GM12878 (cell line): Measurements from ENCODE around the gene NKD1.

ENCODE experiments used
- JUNB ChIP-seq: IDR thresholded peaks from 2 replicates; pipeline ENCODE4 v1.6.1; 2016; ENCODE audit warnings: antibody characterized with exemption, mild to moderate bottlenecking
- NRF1 ChIP-seq: conservative IDR thresholded peaks from 2 replicates; pipeline ENCODE4 v1.6.1; 2011; ENCODE audit warnings: mild to moderate bottlenecking, low read depth, low read length, improper control_type of control experiment
- SIX5 ChIP-seq: IDR thresholded peaks from 2 replicates; pipeline ENCODE4 v1.6.1; 2011; ENCODE audit warnings: mild to moderate bottlenecking, low read depth, low read length, moderate library complexity; ENCODE audit not compliant: severe bottlenecking
- WRNIP1 ChIP-seq: IDR thresholded peaks from 2 replicates; pipeline ENCODE4 v1.6.1; 2011; ENCODE audit warnings: low read depth, low read length, improper control_type of control experiment, borderline replicate concordance
- ZNF274 ChIP-seq: IDR thresholded peaks from one replicate; pipeline ENCODE4 v1.8.0; 2011; ENCODE audit not compliant: insufficient read length, insufficient read depth
- TF ChIP-seq, protein P1 (sequence below), 3 experiments: IDR thresholded peaks in 2 of 3; conservative IDR thresholded peaks in 1 of 3; 2 replicates each; pipeline ENCODE4 v1.5.1; 2011; ENCODE audit warnings: low read depth in 3 of 3, low read length in 3 of 3, mild to moderate bottlenecking in 3 of 3, control low read depth in 2 of 3, moderate library complexity in 2 of 3, inconsistent platforms in 1 of 3, mixed read lengths in 1 of 3; ENCODE audit not compliant: control insufficient read depth in 2 of 3, insufficient read depth in 1 of 3; ENCODE audit errors: extremely low read depth in 1 of 3
- TF ChIP-seq, protein P2 (sequence below): fragments of 150-350 bp; IDR thresholded peaks from 2 replicates; pipeline ENCODE4 v1.6.1; 2016; ENCODE audit warnings: low read depth, low read length

DNA sequence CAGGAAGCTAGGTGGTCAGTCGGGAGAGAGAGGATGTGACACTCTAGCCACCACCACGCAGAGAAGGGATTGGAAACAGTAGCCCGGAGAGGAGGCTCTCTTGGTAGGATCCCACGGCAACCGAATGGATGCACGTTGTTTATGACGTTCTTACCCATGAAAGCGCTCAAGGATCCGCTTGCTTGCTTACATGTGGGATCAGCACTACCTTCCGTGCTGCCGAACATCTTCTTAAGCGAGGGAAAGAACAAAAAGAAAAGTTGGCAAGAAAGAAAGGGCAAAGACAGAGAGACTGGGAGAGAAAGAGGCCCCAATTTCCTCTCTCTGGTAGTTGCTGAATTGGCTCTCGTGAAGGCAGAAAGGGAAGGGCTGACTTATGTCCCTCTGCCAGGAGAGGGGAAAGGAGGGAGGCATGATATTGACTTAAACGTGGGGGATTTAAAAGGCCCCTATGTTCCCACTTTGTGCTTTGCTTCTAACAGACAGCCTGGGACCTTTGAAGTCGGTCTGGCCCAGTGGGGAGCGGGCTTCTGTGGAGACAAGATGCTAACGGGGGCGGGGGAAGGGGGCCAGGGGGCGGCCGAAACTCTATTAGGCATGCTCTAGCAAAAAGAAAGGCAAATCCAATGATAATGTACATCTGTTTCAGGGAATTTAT, 97.5 kb downstream of the NKD1 start:
- TF ChIP-seq NRF1 (no peak), SIX5 (no peak), WRNIP1 (no peak), ZNF274 (no peak), JUNB (no peak)
- TF ChIP-seq, protein P1, sequence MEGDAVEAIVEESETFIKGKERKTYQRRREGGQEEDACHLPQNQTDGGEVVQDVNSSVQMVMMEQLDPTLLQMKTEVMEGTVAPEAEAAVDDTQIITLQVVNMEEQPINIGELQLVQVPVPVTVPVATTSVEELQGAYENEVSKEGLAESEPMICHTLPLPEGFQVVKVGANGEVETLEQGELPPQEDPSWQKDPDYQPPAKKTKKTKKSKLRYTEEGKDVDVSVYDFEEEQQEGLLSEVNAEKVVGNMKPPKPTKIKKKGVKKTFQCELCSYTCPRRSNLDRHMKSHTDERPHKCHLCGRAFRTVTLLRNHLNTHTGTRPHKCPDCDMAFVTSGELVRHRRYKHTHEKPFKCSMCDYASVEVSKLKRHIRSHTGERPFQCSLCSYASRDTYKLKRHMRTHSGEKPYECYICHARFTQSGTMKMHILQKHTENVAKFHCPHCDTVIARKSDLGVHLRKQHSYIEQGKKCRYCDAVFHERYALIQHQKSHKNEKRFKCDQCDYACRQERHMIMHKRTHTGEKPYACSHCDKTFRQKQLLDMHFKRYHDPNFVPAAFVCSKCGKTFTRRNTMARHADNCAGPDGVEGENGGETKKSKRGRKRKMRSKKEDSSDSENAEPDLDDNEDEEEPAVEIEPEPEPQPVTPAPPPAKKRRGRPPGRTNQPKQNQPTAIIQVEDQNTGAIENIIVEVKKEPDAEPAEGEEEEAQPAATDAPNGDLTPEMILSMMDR (IDR thresholded peaks at IDR 0.05 in 2 of 3, conservative IDR thresholded peaks at IDR 0.05 in 1 of 3; ENCODE audit: control insufficient read depth in 2 of 3, extremely low read depth in 1 of 3, insufficient read depth in 1 of 3, low read depth in 3 of 3, low read length in 3 of 3): no peak
- TF ChIP-seq, protein P2, sequence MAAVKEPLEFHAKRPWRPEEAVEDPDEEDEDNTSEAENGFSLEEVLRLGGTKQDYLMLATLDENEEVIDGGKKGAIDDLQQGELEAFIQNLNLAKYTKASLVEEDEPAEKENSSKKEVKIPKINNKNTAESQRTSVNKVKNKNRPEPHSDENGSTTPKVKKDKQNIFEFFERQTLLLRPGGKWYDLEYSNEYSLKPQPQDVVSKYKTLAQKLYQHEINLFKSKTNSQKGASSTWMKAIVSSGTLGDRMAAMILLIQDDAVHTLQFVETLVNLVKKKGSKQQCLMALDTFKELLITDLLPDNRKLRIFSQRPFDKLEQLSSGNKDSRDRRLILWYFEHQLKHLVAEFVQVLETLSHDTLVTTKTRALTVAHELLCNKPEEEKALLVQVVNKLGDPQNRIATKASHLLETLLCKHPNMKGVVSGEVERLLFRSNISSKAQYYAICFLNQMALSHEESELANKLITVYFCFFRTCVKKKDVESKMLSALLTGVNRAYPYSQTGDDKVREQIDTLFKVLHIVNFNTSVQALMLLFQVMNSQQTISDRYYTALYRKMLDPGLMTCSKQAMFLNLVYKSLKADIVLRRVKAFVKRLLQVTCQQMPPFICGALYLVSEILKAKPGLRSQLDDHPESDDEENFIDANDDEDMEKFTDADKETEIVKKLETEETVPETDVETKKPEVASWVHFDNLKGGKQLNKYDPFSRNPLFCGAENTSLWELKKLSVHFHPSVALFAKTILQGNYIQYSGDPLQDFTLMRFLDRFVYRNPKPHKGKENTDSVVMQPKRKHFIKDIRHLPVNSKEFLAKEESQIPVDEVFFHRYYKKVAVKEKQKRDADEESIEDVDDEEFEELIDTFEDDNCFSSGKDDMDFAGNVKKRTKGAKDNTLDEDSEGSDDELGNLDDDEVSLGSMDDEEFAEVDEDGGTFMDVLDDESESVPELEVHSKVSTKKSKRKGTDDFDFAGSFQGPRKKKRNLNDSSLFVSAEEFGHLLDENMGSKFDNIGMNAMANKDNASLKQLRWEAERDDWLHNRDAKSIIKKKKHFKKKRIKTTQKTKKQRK: no peak
